H4 (cell line): Measurements from ENCODE around the gene S100A14. TPM values are rescaled to one million over a fixed set of nuclear protein-coding genes. Genes with fewer than 3 reads are reported as not detected.
"Not testable (repeated sequence)": the region's sequence is repeated elsewhere in the genome, so short reads cannot be mapped to it uniquely, and the experiment has no call there.

Source experiments
- DNase-seq: peaks from one replicate; pipeline ENCODE4 v3.0.0-alpha.2; 2015; ENCODE audit warnings: low spot score
- total RNA-seq: library from RNA; depleted of rRNA; stranded (reverse); fragments of >200 nt; shearing (Covaris generic); gene quantifications from 2 replicates; pipeline ENCODE4 v1.2.3, GENCODE V29; 2014

S100A14 gene
- total RNA-seq, 1 experiment from 2014 or later = not detected

DNA sequence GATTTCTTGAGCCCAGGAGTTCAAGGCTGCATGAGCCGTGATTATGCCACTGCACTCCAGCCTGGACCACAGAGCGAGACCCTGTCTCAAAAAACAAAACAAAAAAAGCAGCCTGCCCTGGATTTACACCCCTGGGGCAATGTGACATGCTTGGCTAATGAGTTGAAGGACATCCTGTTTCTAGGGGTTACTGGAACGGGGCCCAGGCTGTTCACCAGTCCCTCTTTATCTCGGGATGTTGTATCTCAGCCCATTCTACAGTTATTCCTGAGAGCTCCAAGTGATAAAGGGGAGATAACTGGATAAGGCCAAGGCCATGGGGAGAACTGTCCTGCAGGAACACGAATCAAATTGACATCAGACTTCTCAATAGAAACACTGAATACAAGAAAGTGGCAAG lies 28.8 kb downstream of the S100A14 start:
- DNase-seq = no peak

DNA sequence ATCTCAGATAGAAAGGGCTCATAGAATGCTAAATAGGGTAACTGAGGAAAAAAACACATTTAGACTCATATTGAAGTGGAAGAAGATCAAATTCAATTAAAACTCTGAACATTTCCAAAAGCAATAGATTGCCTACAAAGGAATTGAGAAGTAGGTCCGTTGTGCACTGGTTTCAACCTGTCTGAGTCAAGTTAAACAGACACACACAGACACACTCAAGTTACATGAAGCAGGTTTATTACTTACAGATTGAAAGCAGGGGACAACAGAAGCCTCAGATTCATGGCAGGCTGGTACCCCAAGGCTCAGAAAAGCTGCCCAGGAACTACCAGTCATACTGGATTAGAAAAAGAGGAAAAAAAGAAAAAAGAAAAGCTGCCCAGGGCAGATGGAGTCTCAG lies 29.8 kb downstream of the S100A14 start:
- DNase-seq = no peak

DNA sequence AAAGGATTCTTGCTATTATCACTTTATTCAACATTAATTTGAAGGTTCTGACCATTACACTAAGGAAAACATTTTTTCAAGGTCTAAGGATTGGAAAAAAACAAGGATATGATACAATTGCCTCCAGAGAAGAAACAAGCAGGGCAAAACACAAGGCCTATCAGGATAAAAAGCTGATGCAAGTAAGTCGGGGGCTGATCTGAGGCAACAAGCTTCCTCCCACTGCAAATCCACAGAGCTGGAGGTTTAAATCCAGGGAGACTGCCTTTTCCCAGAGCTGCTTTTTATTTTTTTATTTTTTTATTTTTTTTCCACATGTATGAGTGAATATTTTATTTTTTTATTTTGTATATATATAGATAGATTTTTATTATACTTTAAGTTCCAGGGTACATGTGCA lies 31.1 kb downstream of the S100A14 start:
- no peak for DNase-seq

DNA sequence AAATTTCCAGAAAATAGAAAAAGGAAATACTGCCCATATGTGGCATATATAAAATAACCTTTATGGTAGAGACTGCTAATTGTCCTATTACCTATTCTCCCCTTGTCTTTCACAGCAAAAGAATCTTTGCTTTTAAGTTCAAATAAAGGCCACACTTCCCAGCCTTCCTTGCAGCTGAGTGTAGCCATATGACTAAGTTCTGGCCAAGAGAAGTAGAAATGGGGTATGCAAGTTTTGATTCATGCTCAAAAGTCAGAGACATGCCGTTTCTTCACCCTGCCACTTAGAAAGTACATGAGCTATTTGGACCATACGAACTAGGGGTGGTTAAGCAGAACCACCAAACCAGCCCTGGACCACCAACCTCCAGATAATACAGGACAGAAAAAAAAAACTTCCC lies 32.1 kb downstream of the S100A14 start:
- no peak for DNase-seq

DNA sequence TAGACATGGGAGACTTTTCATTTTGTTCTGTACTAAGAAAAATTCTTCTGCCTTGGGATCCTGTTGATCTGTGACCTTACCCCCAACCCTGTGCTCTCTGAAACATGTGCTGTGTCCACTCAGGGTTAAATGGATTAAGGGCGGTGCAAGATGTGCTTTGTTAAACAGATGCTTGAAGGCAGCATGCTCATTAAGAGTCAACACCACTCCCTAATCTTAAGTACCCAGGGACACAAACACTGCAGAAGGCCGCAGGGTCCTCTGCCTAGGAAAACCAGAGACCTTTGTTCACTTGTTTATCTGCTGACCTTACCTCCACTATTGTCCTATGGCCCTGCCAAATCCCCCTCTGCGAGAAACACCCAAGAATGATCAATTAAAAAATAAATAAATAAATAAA lies 32.6 kb downstream of the S100A14 start:
- DNase-seq = not testable (repeated sequence)

DNA sequence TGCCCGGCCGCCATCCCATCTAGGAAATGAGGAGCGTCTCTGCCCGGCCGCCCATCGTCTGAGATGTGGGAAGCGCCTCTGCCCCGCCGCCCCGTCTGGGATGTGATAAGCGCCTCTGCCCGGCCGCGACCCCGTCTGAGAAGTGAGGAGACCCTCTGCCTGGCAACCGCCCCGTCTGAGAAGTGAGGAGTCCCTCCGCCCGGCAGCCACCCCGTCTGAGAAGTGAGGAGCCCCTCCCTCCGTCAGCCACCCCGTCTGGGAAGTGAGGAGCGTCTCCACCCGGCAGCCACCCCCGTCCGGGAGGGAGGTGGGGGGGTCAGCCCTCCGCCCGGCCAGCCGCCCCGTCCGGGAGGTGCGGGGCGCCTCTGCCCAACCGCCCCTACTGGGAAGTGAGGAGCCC lies 33.3 kb downstream of the S100A14 start:
- DNase-seq = not testable (repeated sequence)

DNA sequence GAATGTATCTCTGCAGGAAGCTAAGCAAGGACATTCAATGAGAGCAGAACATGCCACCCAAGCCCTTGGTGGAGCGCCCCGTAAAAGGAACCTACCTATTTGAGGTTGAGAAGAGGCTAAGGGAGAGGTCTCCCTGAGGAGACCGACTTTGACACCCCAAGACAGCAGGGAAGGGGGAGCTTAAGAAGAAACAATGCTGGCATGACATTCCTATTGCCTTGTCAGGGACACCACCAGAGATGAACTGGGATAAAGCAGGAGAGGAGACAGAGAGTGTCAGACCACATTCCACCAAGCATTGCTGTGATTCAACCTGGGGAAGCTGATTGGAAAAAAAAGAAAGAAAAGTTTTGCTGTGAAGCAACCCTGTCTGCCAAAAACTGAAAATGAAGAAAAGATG lies 37.2 kb downstream of the S100A14 start:
- no peak for DNase-seq

DNA sequence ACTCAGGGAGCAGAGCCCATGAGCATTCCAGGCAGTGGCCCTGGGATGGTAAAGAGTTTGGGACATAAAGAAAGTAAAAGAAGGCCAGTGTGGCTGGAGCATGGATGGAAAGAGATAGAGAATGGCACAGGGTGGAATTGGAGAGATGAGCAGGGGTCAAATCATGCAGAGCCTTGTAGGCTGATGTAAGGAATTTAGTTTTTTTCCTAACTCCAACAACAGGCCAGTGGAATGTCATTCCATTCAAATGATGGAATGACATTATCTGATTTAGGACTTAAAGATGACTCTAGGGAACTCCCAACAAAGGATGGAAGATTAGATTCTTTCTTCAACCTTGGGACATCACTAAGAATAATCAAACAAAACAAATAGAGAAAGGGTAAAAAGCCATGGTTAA lies 37.6 kb downstream of the S100A14 start:
- no peak for DNase-seq

DNA sequence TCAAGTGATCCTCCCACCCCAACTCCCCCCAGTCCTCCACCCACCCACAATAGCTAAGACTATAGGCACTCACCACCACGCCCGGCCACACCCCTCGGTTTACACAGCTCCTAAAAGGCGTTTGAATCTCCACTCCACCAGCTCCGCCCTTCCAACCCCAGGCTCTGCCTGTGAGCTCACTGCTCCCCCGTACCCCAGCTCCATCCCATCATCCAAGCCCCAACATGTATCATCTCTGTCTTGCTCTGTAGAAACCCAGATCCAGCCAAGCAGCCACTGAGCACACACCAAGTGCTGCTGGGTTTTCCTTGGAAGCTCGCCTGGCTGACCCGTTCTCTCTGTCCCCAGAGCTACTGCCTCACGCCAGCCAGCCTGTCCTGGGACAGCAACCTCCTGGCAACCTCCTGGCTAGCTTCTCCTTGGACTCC lies 38.5 kb downstream of the S100A14 start:
- DNase-seq = no peak

DNA sequence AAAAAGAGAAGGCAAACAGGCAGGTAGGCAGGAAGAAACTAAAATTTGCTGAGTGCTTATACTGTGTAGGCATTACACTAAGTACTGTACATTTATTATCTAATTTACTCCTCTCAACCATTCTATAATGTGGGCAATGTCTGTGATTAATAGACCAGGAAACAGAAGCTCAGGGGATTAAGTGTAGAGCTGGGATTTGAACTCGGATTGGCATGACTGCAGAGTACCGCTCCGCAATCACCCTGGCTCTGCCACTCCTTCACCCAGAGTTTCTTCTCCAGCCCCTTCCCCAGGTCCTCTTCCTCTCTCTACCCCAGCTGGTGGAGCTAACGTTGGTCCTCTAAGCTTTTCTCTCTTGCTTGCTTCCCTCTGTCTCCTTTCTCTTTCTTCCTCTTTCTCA lies 39.0 kb downstream of the S100A14 start:
- DNase-seq = no peak

DNA sequence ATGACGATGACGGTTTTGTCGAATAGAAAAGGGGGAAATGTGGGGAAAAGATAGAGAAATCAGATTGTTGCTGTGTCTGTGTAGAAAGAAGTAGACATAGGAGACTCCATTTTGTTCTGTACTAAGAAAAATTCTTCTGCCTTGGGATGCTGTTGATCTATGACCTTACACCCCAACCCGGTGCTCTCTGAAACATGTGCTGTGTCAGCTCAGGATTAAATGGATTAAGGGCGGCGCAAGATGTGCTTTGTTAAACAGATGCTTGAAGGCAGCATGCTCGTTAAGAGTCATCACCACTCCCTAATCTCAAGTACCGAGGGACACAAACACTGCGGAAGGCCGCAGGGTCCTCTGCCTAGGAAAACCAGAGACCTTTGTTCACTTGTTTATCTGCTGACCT lies 40.6 kb downstream of the S100A14 start:
- DNase-seq = not testable (repeated sequence)

DNA sequence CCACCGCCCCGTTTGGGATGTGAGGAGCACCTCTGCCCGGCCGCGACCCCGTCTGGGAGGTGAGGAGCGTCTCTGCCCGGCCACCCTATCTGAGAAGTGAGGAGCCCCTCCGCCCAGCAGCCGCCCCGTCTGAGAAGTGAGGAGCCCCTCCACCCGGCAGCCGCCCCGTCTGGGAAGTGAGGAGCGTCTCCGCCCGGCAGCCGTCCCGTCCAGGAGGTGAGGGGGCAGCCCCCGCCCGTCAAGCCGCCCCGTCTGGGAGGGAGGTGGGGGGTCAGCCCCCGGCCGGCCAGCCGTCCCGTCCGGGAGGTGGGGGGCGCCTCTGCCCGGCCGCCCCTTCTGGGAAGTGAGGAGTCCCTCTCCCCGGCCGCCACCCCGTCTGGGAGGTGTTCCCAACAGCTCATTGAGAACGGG lies 41.0 kb downstream of the S100A14 start:
- DNase-seq = not testable (repeated sequence)

DNA sequence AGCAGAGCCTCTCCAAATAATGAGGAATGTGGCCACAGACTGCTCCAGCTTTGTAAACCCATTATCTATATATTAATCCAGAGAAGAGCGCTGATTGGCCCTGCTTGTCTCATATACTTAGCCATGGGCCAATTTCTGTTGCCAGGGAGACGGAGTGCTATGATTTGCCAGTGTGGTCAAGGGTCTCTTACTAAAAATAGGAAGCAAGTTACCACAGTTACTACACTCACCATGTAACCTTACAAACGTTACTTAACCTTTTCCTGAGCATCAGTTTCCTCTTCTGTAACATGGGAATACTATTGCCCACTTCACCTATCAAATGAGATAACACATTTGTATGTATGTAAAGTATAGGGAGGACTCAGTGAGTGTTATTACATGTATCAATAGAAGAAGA lies 42.8 kb downstream of the S100A14 start:
- DNase-seq = no peak

DNA sequence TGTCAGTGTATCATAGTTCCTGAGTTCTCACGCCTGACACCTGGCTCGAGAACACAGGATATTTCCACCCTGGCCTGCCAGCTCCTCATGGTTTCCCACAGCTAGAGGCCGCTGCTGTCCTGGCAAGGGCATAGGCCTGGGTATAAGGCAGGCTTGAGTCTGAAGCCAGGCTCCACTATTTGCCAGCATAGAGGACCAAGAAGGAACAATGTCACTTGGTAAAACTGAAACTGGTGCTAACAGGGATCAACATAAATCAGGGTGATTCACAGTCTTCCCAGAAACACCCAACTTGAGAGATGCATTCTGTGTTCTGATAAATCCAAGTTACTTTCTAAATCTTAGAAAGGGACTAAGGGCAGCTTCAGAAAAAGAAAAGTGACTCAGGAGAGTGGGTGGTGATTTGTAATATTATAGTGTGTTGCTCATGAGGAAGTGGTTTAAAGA lies 43.5 kb downstream of the S100A14 start:
- DNase-seq = peak; percentile 83

DNA sequence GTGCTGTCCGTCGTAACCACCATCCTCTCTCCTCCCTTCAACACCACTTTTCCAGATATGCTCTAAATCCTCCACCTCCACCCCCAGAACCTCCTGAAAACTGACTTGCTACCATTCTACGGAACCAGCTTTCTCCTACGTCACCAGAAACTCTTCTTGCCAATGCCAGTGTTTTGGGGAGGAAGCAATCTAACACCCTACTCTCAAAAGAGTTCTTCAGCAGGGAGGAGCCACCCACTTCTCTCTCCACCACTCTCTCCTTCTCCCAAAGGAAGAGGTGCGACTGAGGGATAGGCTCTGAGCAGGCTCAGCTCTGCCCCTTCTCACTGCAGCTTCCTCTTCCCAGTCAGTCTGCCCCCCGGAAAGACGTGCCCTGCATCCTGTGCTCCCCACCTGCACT lies 44.4 kb downstream of the S100A14 start:
- no peak for DNase-seq

DNA sequence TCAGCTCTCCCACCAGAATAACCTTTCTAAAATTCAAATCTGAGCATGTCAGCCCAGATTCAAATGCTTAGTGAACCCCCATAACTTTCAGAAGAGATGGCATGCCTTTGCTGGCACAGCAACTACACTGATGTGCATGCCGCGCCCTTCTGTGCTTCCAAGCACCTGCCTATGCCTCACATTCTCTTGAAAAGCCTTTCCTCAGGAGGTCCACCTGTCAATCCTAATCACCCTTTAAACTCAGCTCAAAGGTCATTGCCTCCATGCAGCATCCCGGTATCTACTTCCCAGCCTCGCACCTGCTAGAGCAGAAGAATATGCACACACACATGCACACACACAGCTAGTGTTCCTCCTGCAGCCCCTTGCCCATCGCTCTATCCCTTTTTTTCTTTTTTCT lies 45.3 kb downstream of the S100A14 start:
- DNase-seq = no peak

DNA sequence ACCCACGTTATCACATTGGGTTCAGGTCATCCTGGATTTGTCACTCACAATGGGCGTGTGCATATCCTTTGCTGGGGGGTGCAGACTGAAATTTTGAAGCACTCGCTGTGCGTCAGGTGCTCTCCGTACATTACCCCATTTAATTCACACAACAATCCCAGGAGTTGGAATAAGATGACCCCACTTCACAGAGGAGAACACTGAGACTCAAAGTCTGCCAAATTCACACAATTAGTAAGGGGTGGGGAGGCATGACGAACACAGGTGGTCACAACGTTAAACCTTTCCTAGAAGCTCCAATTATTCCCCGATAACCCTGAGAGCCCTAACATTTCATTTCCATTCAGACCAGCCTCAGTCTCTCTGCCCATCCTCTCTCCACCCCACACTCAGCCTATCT lies 46.7 kb downstream of the S100A14 start:
- no peak for DNase-seq

DNA sequence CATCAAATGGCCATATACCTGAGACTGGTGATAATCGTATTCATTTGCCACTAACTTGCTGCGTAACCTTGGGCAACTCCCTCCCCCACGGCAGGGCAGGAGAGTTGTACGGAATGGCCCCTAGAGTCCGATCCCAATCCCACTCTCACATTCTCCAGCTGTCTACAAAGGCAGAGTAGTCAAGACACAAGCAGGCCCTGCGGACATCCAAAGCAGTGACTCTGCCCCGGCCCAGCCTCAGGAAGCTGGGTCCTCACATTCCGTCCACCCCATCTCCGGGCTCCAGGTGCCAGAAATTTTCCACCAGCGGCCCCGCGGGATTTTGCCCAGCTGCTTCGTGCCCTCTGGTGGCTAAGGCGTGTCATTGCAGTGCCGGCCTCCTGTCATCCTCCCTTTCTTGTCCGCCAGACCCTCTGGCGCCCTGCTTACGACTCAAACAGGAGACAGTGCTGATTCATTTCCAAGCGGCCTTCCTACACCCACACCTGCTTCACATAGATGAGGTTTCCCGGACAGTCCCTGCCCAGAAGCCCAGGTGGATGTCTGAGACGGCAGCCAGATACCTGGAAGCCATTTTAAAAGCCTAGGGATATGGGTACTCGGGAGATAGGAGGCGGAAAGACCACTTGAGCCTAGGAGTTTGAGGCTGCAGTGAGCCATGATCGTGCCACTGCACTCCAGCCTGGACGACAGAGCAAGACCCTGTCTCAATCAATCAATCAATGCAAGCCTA lies 47.6 kb downstream of the S100A14 start:
- peak; percentile 85 for DNase-seq

DNA sequence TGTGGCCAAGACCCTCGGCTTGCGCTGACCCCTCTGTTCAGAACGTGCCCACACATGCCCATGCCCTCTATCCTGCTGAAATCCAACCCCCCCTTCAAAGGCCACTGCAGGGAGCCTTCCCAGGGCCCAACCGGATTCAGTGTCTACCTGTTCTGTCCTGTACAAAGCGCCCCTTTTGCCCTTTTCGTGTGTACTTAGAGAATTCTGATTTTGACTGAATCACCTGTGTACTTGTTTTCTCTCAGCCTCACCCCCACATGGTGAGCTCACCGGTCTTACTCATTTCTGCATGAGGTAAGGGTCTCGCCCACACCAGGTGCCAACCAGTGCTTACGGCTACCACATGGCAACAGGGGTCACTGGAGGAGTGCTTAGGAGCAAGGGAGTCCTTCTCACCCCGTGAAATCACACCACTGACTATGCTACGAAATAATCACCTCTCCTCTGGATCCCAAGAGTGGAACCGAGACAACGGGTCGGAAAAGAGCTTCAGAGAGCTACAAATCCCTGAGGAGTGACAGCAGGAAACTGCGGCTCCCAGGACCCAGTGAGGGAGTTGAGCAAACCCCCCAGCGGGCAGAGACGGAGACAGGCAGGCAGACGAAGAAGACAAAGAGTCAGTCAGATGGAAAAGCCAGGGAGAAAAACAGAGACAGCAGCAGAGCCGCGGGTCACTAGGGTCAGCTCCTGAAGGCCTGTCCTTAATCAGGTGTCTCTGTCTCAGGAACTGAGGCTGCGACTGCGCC lies 48.3 kb downstream of the S100A14 start:
- DNase-seq = peak; percentile 41

DNA sequence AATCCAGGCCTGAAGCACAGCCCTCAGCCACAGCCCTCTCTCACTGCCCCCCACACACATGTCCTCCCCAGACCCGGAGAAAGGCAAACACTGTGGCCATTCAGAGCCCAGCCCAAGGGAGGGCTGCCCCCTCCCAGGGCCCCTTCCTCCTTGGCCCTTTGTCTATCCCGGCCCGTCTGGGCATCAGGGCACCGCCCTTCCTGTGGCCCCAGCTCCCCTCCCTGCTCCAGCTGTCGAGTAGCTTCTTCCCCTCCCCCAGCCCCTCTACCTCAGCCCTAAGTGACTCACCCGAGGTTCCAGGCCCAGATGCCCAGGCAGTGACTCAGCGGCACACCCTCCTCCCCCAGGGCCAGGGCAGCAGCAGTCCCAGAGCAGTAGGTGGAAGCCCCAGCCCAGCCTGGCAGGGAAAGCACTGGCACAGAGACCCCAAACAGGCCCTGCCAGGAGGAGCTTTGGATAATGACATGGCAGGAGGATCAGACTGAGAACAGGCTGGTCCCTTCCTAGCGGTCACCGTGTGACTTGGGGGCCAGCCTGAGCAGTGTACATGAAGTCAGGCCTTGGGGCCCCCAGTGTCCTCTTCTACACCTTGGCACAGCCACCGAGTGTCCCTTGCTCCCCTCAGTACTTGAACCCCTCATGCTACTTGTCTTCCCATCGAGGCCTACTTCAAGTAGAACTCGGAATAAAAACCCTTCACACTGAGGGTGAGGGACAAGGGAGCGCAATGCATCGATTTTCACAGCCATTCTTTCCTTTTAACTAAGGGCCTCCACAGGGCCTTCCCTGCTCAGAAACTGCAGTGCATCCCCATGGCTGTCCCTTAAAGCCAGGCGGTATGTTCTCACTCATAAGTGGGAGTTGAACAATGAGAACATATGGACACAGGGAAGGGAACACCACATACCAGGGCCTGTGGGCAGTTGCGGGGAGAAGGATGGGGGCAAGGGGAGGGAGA lies 49.4 kb downstream of the S100A14 start:
- DNase-seq = peak; percentile 99

DNA sequence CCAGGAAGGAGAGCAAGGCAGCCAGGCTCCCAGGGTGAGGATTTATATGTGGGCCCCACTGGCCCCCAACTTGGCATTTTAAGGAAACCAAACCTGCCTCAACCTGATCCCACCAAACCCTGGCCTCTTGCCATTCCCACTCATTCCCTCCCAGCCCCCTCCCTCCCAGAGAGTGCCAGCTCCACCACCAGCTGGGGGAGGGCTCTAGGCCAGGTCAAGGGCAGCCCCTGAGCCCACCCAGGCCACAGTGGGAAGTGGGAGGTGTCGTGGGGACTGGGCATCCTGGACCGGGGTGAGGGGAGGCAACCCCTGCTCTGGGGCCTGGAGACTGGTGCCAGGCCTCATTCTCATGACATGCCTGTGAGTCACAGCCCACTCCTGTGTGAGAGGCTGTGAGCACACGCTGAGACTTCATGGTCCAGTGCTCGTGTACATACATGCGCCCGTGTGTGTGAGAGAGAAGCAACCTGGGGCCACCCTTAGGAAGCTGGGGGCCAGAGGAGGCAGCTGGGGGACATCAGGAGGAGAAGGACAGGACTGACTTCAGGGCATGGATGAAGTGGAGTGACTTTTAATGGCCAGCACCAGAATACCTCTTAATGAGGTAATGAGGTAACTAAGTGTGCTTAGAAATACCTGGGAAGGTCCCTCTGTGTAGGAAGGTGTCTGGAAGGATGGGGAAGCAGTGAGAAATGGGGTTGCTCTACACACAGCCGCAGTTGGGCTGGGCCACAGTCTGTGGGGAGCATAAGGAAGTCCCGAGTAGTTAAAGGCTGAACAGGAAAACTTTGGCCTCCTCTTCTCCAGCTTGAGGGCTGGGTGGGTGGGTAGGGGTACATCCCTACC lies 50.4 kb downstream of the S100A14 start, which contains the start of gene S100A2:
Gene S100A2 (minus strand): TSS at position 316 of the 846 bp plus-strand sequence. CDS start 1,967 bp downstream, outside the sequence.
- DNase-seq = peak; percentile 95
